Midbrain (tissue), 1 donor: ENCODE data around the gene CLECL1.
"Not testable (repeated sequence)": the region's sequence is repeated elsewhere in the genome, so short reads cannot be mapped to it uniquely, and the experiment has no call there.

Experiments used
- DNase-seq: peaks from one replicate; lab custom pipeline; 2025; lab: John Stamatoyannopoulos, UW

CLECL1 gene

GRCh38 chr12:9751204-9752144, 18.6 kb upstream of the CLECL1 start:
- DNase-seq, result peak; percentile 3

GRCh38 chr12:9750276-9751203, 17.6 kb upstream of the CLECL1 start:
- DNase-seq, result peak; percentile 67

- DNase-seq, result no peak
These were observed 16.7 kb upstream of the CLECL1 start for GRCh38 chr12:9749640-9750039.

- DNase-seq, result no peak
These were observed 12.3 kb upstream of the CLECL1 start for GRCh38 chr12:9745199-9745598.

GRCh38 chr12:9742661-9743060, 9.8 kb upstream of the CLECL1 start:
- DNase-seq, result no peak

- DNase-seq, result no peak
These were observed 8.8 kb upstream of the CLECL1 start for GRCh38 chr12:9741726-9742125.

- DNase-seq, result no peak
These were observed 7.3 kb upstream of the CLECL1 start for GRCh38 chr12:9740106-9740750.

- DNase-seq, result not testable (repeated sequence)
These were observed 6.7 kb upstream of the CLECL1 start for GRCh38 chr12:9739404-9740105.

GRCh38 chr12:9738905-9739304, 6.0 kb upstream of the CLECL1 start:
- DNase-seq, result not testable (repeated sequence)

- no peak for DNase-seq
These were observed 4.2 kb upstream of the CLECL1 start for GRCh38 chr12:9736936-9737705.

- no peak for DNase-seq
These were observed 2.7 kb upstream of the CLECL1 start for GRCh38 chr12:9735601-9736000.

GRCh38 chr12:9731797-9732196, 1.1 kb downstream of the CLECL1 start:
- no peak for DNase-seq

GRCh38 chr12:9731393-9731792, 1.5 kb downstream of the CLECL1 start:
- no peak for DNase-seq

- no peak for DNase-seq
These were observed 2.3 kb downstream of the CLECL1 start for GRCh38 chr12:9730591-9730990.

GRCh38 chr12:9730011-9730410, 2.9 kb downstream of the CLECL1 start:
- no peak for DNase-seq

- no peak for DNase-seq
These were observed 3.8 kb downstream of the CLECL1 start for GRCh38 chr12:9729082-9729481.

- no peak for DNase-seq
These were observed 5.1 kb downstream of the CLECL1 start for GRCh38 chr12:9727813-9728212.

GRCh38 chr12:9725213-9725870, 7.6 kb downstream of the CLECL1 start:
- DNase-seq, result no peak

- no peak for DNase-seq
These were observed 8.9 kb downstream of the CLECL1 start for GRCh38 chr12:9724023-9724422.

- DNase-seq, result peak; percentile 5
These were observed 11.4 kb downstream of the CLECL1 start for GRCh38 chr12:9721394-9722092.
